Measurements from ENCODE around the gene TTC4.

- no peak for TF ChIP-seq CTCF (IDR thresholded peaks at IDR 0.05; ENCODE audit: poor library complexity, severe bottlenecking)
- TF ChIP-seq, protein P1, sequence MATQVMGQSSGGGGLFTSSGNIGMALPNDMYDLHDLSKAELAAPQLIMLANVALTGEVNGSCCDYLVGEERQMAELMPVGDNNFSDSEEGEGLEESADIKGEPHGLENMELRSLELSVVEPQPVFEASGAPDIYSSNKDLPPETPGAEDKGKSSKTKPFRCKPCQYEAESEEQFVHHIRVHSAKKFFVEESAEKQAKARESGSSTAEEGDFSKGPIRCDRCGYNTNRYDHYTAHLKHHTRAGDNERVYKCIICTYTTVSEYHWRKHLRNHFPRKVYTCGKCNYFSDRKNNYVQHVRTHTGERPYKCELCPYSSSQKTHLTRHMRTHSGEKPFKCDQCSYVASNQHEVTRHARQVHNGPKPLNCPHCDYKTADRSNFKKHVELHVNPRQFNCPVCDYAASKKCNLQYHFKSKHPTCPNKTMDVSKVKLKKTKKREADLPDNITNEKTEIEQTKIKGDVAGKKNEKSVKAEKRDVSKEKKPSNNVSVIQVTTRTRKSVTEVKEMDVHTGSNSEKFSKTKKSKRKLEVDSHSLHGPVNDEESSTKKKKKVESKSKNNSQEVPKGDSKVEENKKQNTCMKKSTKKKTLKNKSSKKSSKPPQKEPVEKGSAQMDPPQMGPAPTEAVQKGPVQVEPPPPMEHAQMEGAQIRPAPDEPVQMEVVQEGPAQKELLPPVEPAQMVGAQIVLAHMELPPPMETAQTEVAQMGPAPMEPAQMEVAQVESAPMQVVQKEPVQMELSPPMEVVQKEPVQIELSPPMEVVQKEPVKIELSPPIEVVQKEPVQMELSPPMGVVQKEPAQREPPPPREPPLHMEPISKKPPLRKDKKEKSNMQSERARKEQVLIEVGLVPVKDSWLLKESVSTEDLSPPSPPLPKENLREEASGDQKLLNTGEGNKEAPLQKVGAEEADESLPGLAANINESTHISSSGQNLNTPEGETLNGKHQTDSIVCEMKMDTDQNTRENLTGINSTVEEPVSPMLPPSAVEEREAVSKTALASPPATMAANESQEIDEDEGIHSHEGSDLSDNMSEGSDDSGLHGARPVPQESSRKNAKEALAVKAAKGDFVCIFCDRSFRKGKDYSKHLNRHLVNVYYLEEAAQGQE (IDR thresholded peaks at IDR 0.05; ENCODE audit: borderline replicate concordance): no peak
- TF ChIP-seq POLR2AphosphoS5 (IDR thresholded peaks at IDR 0.05): no peak
- TF ChIP-seq MXI1 (conservative IDR thresholded peaks at IDR 0.05; ENCODE audit: poor library complexity, severe bottlenecking): no peak
- TF ChIP-seq EZH2 (IDR thresholded peaks at IDR 0.05; ENCODE audit: borderline replicate concordance, insufficient read depth, low read length, poor library complexity, severe bottlenecking): no peak
- TF ChIP-seq RAD21 (conservative IDR thresholded peaks at IDR 0.05): no peak
- no peak for TF ChIP-seq EP300 (conservative IDR thresholded peaks at IDR 0.05; ENCODE audit: poor library complexity, severe bottlenecking)
Observed at GRCh38 chr1:54680387-54680786, 35.3 kb upstream of the TTC4 start.
